ENCODE data around the gene MED20. TPM values are rescaled to one million over a fixed set of nuclear protein-coding genes. Genes with fewer than 3 reads are reported as not detected.

Gene MED20
- total and polyA plus RNA-seq, 10 of the 15 experiments (the other 5 are each of a cell fraction or from before 2014, with no cell fraction given) = 13.4 to 24.8 (median 17.9) TPM

DNA sequence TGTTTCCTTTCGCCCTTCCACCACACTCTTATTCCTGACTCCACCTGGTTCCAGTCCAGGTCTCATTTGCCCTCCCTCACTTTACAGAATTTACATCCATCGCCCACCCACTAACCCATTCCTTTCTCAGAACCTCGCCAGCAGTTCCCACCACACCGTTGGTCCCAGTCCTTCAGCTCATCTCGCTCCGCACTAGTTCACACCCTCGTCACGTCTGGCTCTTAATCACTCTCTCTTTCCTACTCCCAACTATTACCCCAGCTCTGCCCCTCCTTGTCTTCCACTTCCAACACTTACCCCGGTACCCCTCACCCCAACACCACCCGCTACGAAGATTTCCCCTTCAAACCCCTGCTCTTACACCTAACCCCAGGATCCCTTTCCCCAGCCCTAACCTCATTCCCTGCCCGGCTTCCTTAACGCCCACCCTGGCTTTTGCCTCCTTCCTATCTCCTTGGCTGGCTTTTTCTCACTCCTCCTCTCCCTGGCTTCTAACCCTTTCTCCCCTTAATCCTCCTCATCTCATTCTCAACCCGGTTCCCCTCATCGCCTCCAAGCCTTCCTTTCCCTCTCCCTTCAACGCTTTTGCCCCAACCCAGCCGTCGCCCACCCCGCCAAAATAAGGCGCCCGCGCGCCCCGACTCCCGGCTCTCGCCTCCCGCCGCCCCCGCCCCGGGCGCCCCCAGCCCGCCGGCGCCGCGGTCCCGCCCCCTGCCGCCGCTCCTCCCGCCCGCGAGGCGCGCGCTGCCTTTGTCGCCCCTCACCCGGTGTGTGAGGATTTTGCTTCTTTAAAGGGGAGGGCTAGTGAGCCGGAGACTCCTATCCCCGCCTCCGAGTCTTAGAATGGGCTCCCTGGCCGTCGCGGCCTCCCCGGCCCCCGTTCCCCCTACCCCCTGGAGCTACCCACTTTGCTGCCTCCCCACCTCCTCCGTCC lies 26.3 kb downstream of the MED20 start (continued):
- TF ChIP-seq, protein P1, sequence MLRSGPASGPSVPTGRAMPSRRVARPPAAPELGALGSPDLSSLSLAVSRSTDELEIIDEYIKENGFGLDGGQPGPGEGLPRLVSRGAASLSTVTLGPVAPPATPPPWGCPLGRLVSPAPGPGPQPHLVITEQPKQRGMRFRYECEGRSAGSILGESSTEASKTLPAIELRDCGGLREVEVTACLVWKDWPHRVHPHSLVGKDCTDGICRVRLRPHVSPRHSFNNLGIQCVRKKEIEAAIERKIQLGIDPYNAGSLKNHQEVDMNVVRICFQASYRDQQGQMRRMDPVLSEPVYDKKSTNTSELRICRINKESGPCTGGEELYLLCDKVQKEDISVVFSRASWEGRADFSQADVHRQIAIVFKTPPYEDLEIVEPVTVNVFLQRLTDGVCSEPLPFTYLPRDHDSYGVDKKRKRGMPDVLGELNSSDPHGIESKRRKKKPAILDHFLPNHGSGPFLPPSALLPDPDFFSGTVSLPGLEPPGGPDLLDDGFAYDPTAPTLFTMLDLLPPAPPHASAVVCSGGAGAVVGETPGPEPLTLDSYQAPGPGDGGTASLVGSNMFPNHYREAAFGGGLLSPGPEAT (IDR thresholded peaks at IDR 0.05; ENCODE audit: low read depth) = peak; percentile 40; the same call in 1 of the 2 replicates
- TF ChIP-seq EGR1 (IDR thresholded peaks at IDR 0.05; ENCODE audit: borderline replicate concordance in 1 of 2, low read depth in 2 of 2, low read length in 2 of 2) (peak in 1 of 2 experiments; percentile 54; a peak in 1 of 3 replicates), ZNF24 (IDR thresholded peaks at IDR 0.05) (no peak)

DNA sequence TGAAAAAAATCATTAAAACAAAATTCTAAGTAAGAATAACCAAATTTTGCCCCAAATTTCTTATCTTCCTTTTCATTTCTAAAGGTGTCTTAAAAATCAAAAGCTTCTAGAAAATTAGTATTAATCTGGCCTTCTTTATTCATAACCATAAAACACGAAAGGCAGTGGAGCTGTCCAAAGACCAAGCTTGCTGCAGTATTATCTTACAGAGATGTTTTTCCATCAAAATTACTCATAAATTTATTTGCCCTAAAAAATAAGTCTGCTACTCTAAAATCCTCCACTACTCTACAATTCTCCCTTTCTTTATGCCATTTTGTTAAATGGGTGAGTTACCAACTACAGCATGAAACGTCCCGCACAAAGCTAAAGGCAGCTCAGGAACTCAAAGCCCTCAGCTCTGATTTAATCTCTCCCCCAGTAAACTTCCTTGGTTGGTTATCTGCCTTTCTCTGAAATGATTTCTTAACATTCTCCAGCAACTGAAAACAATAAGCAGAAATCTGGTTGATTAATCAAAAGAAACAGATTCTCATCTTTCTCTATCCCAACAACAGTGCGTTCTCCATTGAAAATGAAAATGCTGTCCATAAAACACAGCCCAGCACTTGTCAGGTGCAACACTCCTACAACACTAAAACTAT lies 27.9 kb downstream of the MED20 start:
- FAIRE-seq = no peak
- no peak overlapping the region for H3K4me2 ChIP-seq (ENCODE audit: control insufficient read depth, insufficient read depth)
- POLR2A ChIA-PET = interaction anchor here (0.5 to 1.4 kb wide), 4 partner anchors 10 to 151 kb away, joined by 3 to 10 read pairs (median 4); partner anchors contain the start of genes BYSL and MED20
- RAD21 ChIA-PET (ENCODE audit: unreplicated experiment) = interaction anchor here (0.9 to 1.1 kb wide), 2 partner anchors 146 to 151 kb away, joined by 3 to 4 read pairs; no protein-coding TSS in a partner anchor
- no peak for ATAC-seq
- no peak overlapping the region for H3K27ac ChIP-seq (ENCODE audit: control insufficient read depth, insufficient read depth)
- H3K79me2 ChIP-seq (ENCODE audit: control insufficient read depth, insufficient read depth, low read length) = peaks cover 2% of the 10 kb centered on the region; the same call in 1 of the 2 replicates
- DNase-seq (ENCODE audit: low read depth, low spot score) = no peak
- peaks cover 6% of the 10 kb centered on the region; the same call in 1 of the 2 replicates for H3K4me1 ChIP-seq (ENCODE audit: control insufficient read depth, insufficient read depth, low read length)
- SMC1A ChIA-PET (ENCODE audit: uncharacterized antibody, unreplicated experiment) = interaction anchor here (0.7 to 2.2 kb wide), 10 partner anchors 10 to 560 kb away, joined by 3 to 12 read pairs (median 3); partner anchors contain the start of gene TAF8
- intact Hi-C loops (cut with micrococcal nuclease; ENCODE audit: unreplicated experiment) (no loop called here), in situ Hi-C loops (cut with MboI) (no loop called here)
- no peaks in the 10 kb centered on the region for H3K9me3 ChIP-seq (replicated peaks; ENCODE audit: control insufficient read depth, insufficient read depth, low read length)
- H3K27me3 ChIP-seq (replicated peaks in 1 of 2; ENCODE audit: control insufficient read depth in 2 of 2, insufficient read depth in 2 of 2, low read length in 1 of 2) = no peaks in the 10 kb centered on the region
- no peak overlapping the region for H2AFZ ChIP-seq (ENCODE audit: control insufficient read depth, low read depth, low read length)
- H3K36me3 ChIP-seq (ENCODE audit: control insufficient read depth in 2 of 2, insufficient read depth in 2 of 2, low read length in 1 of 2) = no peaks in the 10 kb centered on the region
- no peak overlapping the region for H3K9ac ChIP-seq (ENCODE audit: control insufficient read depth, insufficient read depth, low read length)
- no peak overlapping the region for H3K4me3 ChIP-seq
- H4K20me1 ChIP-seq (ENCODE audit: control insufficient read depth, insufficient read depth) = no peaks in the 10 kb centered on the region
- 96% methylated on average over 4 of the region's 4 CpGs for WGBS (ENCODE audit: insufficient coverage, insufficient replicate concordance, low lambda C conversion rate, missing lambda C conversion rate)
- CTCF ChIA-PET = interaction anchor here (0.6 to 4.9 kb wide), 6 partner anchors 10 to 150 kb away, joined by 3 to 31 read pairs (median 3); partner anchors contain the start of genes BYSL and MED20
- BruUV-seq (replicated peaks) = no TSS peak
- TF ChIP-seq ETV6 (conservative IDR thresholded peaks at IDR 0.05 in 1 of 2, IDR thresholded peaks at IDR 0.05 in 1 of 2; ENCODE audit: borderline replicate concordance in 1 of 2, low read depth in 1 of 2) (no peak), NFIC (IDR thresholded peaks at IDR 0.05; ENCODE audit: low read depth, low read length) (no peak), POU2F2 (IDR thresholded peaks at IDR 0.05; ENCODE audit: borderline replicate concordance, low read depth, low read length) (no peak), GABPA (IDR thresholded peaks at IDR 0.05; ENCODE audit: low read depth) (no peak), CEBPB (IDR thresholded peaks at IDR 0.05; ENCODE audit: borderline replicate concordance in 1 of 2, low read depth in 2 of 2, low read length in 2 of 2) (no peak), SMAD5 (IDR thresholded peaks at IDR 0.05; ENCODE audit: low read depth) (no peak), PBX3 (IDR thresholded peaks at IDR 0.05; ENCODE audit: insufficient replicate concordance, low read depth, low read length) (no peak), ZBED1 (IDR thresholded peaks at IDR 0.05; ENCODE audit: borderline replicate concordance) (no peak), IRF5 (IDR thresholded peaks at IDR 0.05; ENCODE audit: borderline replicate concordance) (no peak), SMAD1 (IDR thresholded peaks at IDR 0.05; ENCODE audit: low read depth, partially characterized antibody) (no peak), BRCA1 (IDR thresholded peaks at IDR 0.05; ENCODE audit: low read depth, low read length) (no peak)

All from GM12878 (cell line).